Astrocyte of the spinal cord (primary cell): ENCODE measurements around the gene HYAL2.
"Not testable (repeated sequence)": the region's sequence is repeated elsewhere in the genome, so short reads cannot be mapped to it uniquely, and the experiment has no call there.

Experiments
- DNase-seq: peaks from one replicate; pipeline ENCODE4 v3.0.0; 2011; ENCODE audit warnings: low read depth, low spot score
- H3K4me3 ChIP-seq: 2 replicates; pipeline ENCODE4 v1.5.1; 2011; ENCODE audit warnings: low read depth, mild to moderate bottlenecking, low read length, moderate library complexity
- in situ Hi-C: cut with HindIII; loops from 2 replicates; pipeline ENCODE4 v1.10.0; 2017; ENCODE audit warnings: low sequenced_read_pairs
- TF ChIP-seq, protein P1 (sequence below): IDR thresholded peaks from 2 replicates; pipeline ENCODE4 v1.5.1; 2012; ENCODE audit warnings: low read depth, mild to moderate bottlenecking, low read length, inconsistent platforms

The HYAL2 gene

GRCh38 chr3:50274371-50275104 is 48.0 kb downstream of the HYAL2 start:
- peak; percentile 49 for DNase-seq
- no peak overlapping the region for H3K4me3 ChIP-seq
- TF ChIP-seq, protein P1, sequence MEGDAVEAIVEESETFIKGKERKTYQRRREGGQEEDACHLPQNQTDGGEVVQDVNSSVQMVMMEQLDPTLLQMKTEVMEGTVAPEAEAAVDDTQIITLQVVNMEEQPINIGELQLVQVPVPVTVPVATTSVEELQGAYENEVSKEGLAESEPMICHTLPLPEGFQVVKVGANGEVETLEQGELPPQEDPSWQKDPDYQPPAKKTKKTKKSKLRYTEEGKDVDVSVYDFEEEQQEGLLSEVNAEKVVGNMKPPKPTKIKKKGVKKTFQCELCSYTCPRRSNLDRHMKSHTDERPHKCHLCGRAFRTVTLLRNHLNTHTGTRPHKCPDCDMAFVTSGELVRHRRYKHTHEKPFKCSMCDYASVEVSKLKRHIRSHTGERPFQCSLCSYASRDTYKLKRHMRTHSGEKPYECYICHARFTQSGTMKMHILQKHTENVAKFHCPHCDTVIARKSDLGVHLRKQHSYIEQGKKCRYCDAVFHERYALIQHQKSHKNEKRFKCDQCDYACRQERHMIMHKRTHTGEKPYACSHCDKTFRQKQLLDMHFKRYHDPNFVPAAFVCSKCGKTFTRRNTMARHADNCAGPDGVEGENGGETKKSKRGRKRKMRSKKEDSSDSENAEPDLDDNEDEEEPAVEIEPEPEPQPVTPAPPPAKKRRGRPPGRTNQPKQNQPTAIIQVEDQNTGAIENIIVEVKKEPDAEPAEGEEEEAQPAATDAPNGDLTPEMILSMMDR, result peak; percentile 69
- in situ Hi-C loops, result no loop called here

- no peak for DNase-seq
- in situ Hi-C loops, result no loop called here
- no peak overlapping the region for H3K4me3 ChIP-seq
- TF ChIP-seq, protein P1, result no peak
These were observed 48.9 kb downstream of the HYAL2 start for GRCh38 chr3:50273689-50274065.

- peak overlapping the region; percentile 22 for H3K4me3 ChIP-seq
- in situ Hi-C loops, result no loop called here
- TF ChIP-seq, protein P1, result peak; percentile 96
- DNase-seq, result peak; percentile 67
These were observed 49.4 kb downstream of the HYAL2 start for GRCh38 chr3:50272911-50273688.

GRCh38 chr3:50272538-50272910 is 50.0 kb downstream of the HYAL2 start:
- in situ Hi-C loops, DNase-seq, H3K4me3 ChIP-seq: not testable (repeated sequence)

DNA sequence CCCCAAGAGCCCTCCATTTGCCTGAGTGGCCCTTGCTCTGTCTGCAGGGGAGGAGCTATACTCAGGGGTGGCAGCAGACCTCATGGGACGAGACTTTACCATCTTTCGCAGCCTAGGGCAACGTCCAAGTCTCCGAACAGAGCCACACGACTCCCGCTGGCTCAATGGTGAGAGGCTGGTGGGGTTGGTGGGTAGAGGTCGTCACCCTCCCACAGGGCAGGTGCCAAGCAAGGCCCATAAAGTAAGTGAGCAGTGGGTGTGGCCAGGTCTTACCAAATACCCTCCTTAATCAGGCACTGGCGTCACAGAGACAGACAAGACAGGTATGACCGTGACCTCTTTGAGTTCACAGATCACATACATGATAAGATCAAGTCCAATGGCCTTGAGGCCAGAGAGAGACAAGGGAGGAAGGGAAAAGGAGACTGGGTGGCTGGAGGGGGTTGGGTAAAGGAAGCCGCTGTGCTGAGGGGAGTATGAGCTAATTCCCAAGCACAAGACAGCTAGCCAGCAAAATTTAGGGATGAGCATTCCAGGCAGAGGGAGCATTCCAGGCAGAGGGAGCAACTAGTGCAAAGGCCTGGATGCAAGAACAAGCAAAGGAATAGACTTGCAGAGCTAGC is 51.1 kb downstream of the HYAL2 start:
- no peak for DNase-seq
- no peak overlapping the region for H3K4me3 ChIP-seq
- TF ChIP-seq, protein P1, result no peak
- in situ Hi-C loops, result no loop called here

DNA sequence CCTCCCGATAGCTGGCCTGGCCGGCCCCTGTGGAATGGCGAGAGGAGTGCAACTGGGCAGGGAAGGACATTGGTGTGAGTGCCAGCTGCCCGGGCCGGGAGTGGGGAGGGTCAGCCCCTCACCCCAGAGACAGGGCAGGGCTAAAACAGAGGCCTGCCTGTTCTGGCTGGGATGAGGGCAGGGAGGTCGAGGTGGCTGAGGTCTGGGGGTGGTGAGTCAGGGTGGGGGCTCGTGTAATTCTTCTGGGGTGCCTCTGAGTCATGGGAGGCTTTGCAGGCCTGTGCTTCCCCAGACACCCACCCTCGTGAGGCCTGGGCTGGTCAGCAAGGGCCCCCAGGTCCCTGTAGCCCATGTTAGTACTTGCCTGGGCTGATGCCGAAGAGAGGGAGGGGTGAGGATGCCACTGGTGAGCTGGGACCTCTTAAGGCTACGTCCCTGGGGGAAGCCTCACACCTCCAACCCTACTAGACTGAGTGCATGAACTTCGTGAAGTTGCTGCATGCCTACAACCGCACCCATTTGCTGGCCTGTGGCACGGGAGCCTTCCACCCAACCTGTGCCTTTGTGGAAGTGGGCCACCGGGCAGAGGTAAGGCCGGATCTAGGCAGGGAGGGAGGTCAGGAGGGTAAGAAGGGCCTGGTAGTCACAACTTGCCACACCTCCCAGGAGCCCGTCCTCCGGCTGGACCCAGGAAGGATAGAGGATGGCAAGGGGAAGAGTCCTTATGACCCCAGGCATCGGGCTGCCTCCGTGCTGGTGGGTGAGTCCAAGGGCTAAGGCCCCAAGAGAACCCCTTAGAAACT is 51.9 kb downstream of the HYAL2 start:
- TF ChIP-seq, protein P1, result no peak
- DNase-seq, result no peak
- in situ Hi-C loops, result no loop called here
- H3K4me3 ChIP-seq, result no peak overlapping the region
